HEK293 (cell line): Measurements from ENCODE around the gene AHRR.

Source experiments
- CTCF ChIA-PET: fragments of 350-600 bp; formaldehyde crosslinking; extraction: SDS; loops from one replicate; lab custom pipeline; 2021; ENCODE audit warnings: antibody characterized with exemption; lab: Yijun Ruan, JAX
- POLR2A ChIA-PET: fragments of 300-600 bp; formaldehyde crosslinking; extraction: SDS; loops from one replicate; lab custom pipeline; 2020; ENCODE audit warnings: antibody characterized with exemption, inconsistent platforms; lab: Yijun Ruan, JAX
- H3K27ac ChIP-seq: fragments of 200-500 bp; sonication (Bioruptor generic); 2 replicates; pipeline ENCODE4 v1.5.1; 2014; ENCODE audit warnings: low read depth, low read length, control low read depth, inconsistent platforms; ENCODE audit errors: extremely low read depth
- H3K36me3 ChIP-seq, 2 experiments: fragments of 200-500 bp in 1 of 2; sonication (Bioruptor generic) in 1 of 2; 1 replicate in 1 of 2; 2 replicates in 1 of 2; pipeline ENCODE4 v1.5.1; 2014 to 2017; ENCODE audit warnings: inconsistent platforms in 2 of 2, low read length in 2 of 2; ENCODE audit not compliant: control insufficient read depth in 2 of 2, insufficient read depth in 1 of 2
- H3K4me1 ChIP-seq: fragments of 200-500 bp; sonication (Bioruptor generic); 2 replicates; pipeline ENCODE4 v1.5.1; 2014; ENCODE audit warnings: mild to moderate bottlenecking, low read length, inconsistent platforms; ENCODE audit not compliant: control insufficient read depth, insufficient read depth
- H3K4me3 ChIP-seq: 2 replicates; pipeline ENCODE4 v1.5.1; 2011; ENCODE audit warnings: low read depth, mild to moderate bottlenecking, control low read depth, low read length, moderate library complexity
- H3K9me3 ChIP-seq: fragments of 200-500 bp; sonication (Bioruptor generic); 2 replicates; pipeline ENCODE4 v1.5.1; 2014; ENCODE audit warnings: low read depth, low read length, inconsistent platforms; ENCODE audit not compliant: control insufficient read depth, insufficient read depth
- CTCF ChIP-seq: fragments of 450-650 bp; formaldehyde crosslinking; IDR thresholded peaks from 2 replicates; pipeline ENCODE4 v1.5.1; 2016; ENCODE audit warnings: missing biosample characterization, missing genetic modification characterization
- KLF10 ChIP-seq: fragments of 450-650 bp; IDR thresholded peaks from 2 replicates; pipeline ENCODE4 v1.5.1; 2018; ENCODE audit warnings: missing biosample characterization, mild to moderate bottlenecking, missing genetic modification characterization
- KLF7 ChIP-seq: fragments of 450-650 bp; formaldehyde crosslinking; IDR thresholded peaks from 2 replicates; pipeline ENCODE4 v1.5.1; 2016; ENCODE audit warnings: missing biosample characterization, missing genetic modification characterization, borderline replicate concordance
- WT1 ChIP-seq: fragments of 450-650 bp; formaldehyde crosslinking; IDR thresholded peaks from 2 replicates; pipeline ENCODE4 v1.5.1; 2016; ENCODE audit warnings: missing biosample characterization, missing genetic modification characterization
- ZNF146 ChIP-seq: fragments of 450-650 bp; formaldehyde crosslinking; IDR thresholded peaks from 2 replicates; pipeline ENCODE4 v1.5.1; 2016; ENCODE audit warnings: missing biosample characterization, missing genetic modification characterization
- ZNF596 ChIP-seq: fragments of 450-650 bp; IDR thresholded peaks from 2 replicates; pipeline ENCODE4 v1.5.0; 2018; ENCODE audit warnings: missing biosample characterization, mild to moderate bottlenecking, missing genetic modification characterization, moderate library complexity
- ZNF747 ChIP-seq: fragments of 450-650 bp; formaldehyde crosslinking; IDR thresholded peaks from 2 replicates; pipeline ENCODE4 v1.5.1; 2016; ENCODE audit warnings: missing biosample characterization, missing genetic modification characterization
- TF ChIP-seq, protein P1 (sequence below): fragments of 450-650 bp; formaldehyde crosslinking; IDR thresholded peaks from 2 replicates; pipeline ENCODE4 v1.5.1; 2016; ENCODE audit warnings: missing biosample characterization, missing genetic modification characterization, borderline replicate concordance

The AHRR gene

DNA sequence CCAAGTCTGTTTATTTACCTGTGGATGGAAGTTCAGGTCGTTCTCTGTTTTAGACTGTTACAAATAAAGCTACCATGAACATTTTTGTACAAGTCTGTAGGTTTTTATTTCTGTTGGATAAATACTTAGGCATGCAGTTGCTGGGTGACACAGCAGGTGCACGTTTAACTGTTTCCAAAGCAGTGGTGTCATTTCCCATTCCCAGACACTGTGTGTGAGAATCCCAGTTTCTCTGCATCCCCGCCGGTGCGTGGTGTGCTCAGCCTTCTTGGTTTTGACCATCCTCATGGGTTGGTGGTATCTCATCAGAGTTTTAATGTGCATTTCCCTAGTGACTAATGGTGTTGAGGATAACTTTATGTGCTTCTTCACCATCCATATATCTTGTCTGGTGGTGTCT lies 27.2 kb downstream of the AHRR start (continued):
- TF ChIP-seq, protein P1, sequence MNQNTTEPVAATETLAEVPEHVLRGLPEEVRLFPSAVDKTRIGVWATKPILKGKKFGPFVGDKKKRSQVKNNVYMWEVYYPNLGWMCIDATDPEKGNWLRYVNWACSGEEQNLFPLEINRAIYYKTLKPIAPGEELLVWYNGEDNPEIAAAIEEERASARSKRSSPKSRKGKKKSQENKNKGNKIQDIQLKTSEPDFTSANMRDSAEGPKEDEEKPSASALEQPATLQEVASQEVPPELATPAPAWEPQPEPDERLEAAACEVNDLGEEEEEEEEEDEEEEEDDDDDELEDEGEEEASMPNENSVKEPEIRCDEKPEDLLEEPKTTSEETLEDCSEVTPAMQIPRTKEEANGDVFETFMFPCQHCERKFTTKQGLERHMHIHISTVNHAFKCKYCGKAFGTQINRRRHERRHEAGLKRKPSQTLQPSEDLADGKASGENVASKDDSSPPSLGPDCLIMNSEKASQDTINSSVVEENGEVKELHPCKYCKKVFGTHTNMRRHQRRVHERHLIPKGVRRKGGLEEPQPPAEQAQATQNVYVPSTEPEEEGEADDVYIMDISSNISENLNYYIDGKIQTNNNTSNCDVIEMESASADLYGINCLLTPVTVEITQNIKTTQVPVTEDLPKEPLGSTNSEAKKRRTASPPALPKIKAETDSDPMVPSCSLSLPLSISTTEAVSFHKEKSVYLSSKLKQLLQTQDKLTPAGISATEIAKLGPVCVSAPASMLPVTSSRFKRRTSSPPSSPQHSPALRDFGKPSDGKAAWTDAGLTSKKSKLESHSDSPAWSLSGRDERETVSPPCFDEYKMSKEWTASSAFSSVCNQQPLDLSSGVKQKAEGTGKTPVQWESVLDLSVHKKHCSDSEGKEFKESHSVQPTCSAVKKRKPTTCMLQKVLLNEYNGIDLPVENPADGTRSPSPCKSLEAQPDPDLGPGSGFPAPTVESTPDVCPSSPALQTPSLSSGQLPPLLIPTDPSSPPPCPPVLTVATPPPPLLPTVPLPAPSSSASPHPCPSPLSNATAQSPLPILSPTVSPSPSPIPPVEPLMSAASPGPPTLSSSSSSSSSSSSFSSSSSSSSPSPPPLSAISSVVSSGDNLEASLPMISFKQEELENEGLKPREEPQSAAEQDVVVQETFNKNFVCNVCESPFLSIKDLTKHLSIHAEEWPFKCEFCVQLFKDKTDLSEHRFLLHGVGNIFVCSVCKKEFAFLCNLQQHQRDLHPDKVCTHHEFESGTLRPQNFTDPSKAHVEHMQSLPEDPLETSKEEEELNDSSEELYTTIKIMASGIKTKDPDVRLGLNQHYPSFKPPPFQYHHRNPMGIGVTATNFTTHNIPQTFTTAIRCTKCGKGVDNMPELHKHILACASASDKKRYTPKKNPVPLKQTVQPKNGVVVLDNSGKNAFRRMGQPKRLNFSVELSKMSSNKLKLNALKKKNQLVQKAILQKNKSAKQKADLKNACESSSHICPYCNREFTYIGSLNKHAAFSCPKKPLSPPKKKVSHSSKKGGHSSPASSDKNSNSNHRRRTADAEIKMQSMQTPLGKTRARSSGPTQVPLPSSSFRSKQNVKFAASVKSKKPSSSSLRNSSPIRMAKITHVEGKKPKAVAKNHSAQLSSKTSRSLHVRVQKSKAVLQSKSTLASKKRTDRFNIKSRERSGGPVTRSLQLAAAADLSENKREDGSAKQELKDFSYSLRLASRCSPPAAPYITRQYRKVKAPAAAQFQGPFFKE (tag by site-specific recombination) = no peak

GRCh38 chr5:350355-350754 lies 28.8 kb downstream of the AHRR start:
- POLR2A ChIA-PET = interaction anchor here (0.6 kb wide), 1 partner anchor 23 kb away, joined by 3 read pairs; no protein-coding TSS in a partner anchor
- H3K4me3 ChIP-seq = no peak overlapping the region
- CTCF ChIA-PET = interaction anchor here (0.7 to 1.4 kb wide), 6 partner anchors 11 to 304 kb away, joined by 3 to 7 read pairs (median 4); no protein-coding TSS in a partner anchor
- H3K9me3 ChIP-seq = no peaks in the 10 kb centered on the region
- H3K27ac ChIP-seq = no peak overlapping the region
- H3K4me1 ChIP-seq = no peaks in the 10 kb centered on the region
- no peaks in the 10 kb centered on the region for H3K36me3 ChIP-seq
- TF ChIP-seq KLF10 (no peak), CTCF (peak; percentile 44)

GRCh38 chr5:351084-351920 lies 29.8 kb downstream of the AHRR start:
- no peak for TF ChIP-seq WT1 (tag by site-specific recombination)
- peak; percentile 97 for TF ChIP-seq ZNF146 (tag by site-specific recombination)
- ChIA-PET POLR2A (no interaction called here), CTCF (interaction anchor here (0.7 to 1.3 kb wide), 5 partner anchors 14 to 305 kb away, joined by 3 to 4 read pairs (median 3); no protein-coding TSS in a partner anchor)
- H3K9me3 ChIP-seq = no peaks in the 10 kb centered on the region
- H3K4me3 ChIP-seq = no peak overlapping the region
- H3K27ac ChIP-seq = no peak overlapping the region
- H3K36me3 ChIP-seq = no peaks in the 10 kb centered on the region
- no peaks in the 10 kb centered on the region for H3K4me1 ChIP-seq

DNA sequence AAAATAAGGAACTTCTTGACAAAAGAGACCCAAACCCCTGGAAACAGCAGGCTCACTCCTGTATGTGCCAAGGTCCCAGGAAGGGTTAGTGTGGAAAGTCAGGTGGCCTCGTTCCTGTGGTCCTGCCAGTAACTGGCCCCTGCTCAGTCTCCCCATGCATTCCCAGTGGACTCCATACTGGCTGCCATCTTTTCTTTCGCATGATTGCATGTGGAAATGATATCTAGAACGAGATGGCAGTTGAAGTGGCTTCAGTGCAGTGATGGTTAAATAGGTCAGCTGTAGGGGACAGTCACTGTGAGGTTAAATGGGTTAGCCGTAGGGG lies 30.4 kb downstream of the AHRR start:
- CTCF ChIA-PET = interaction anchor here (0.7 to 1.3 kb wide), 4 partner anchors 14 to 82 kb away, joined by 3 to 4 read pairs (median 3); no protein-coding TSS in a partner anchor
- Histone ChIP-seq H3K4me1 (no peaks in the 10 kb centered on the region), H3K4me3 (no peak overlapping the region), H3K36me3 (no peaks in the 10 kb centered on the region), H3K9me3 (no peaks in the 10 kb centered on the region), H3K27ac (no peak overlapping the region)
- POLR2A ChIA-PET = no interaction called here
- TF ChIP-seq ZNF747 (tag by site-specific recombination) = no peak
- no peak for TF ChIP-seq KLF7
- peak; percentile 34; the same call in 1 of the 2 replicates for TF ChIP-seq ZNF596
